GM18517 (cell line): ENCODE data around the gene PXDN.

Experiments
- ATAC-seq: cut with Tn5 transposase; IDR thresholded peaks from one replicate; pipeline ENCODE4 v1.9.1; 2021; ENCODE audit warnings: mild to moderate bottlenecking, moderate library complexity; ENCODE audit not compliant: unreplicated experiment

The PXDN gene

GRCh38 chr2:1756456-1756855, 12.1 kb upstream of the PXDN start:
- ATAC-seq: no peak

GRCh38 chr2:1755436-1756191, 11.3 kb upstream of the PXDN start:
- no peak for ATAC-seq

GRCh38 chr2:1754461-1755170, 10.3 kb upstream of the PXDN start:
- no peak for ATAC-seq

GRCh38 chr2:1754046-1754445, 9.7 kb upstream of the PXDN start:
- no peak for ATAC-seq

- no peak for ATAC-seq
Measured at GRCh38 chr2:1752751-1753150, 8.4 kb upstream of the PXDN start.

- no peak for ATAC-seq
Measured at GRCh38 chr2:1751767-1752725, 7.7 kb upstream of the PXDN start.

- no peak for ATAC-seq
Measured at GRCh38 chr2:1750933-1751766, 6.8 kb upstream of the PXDN start.

GRCh38 chr2:1750270-1750932, 6.1 kb upstream of the PXDN start:
- no peak for ATAC-seq

GRCh38 chr2:1749489-1750119, 5.3 kb upstream of the PXDN start:
- ATAC-seq: no peak

- no peak for ATAC-seq
Measured at GRCh38 chr2:1748741-1749488, 4.6 kb upstream of the PXDN start.

- ATAC-seq: no peak
Measured at GRCh38 chr2:1748176-1748740, 3.9 kb upstream of the PXDN start.

GRCh38 chr2:1747065-1747941, 3.0 kb upstream of the PXDN start:
- no peak for ATAC-seq

GRCh38 chr2:1746174-1747064, 2.1 kb upstream of the PXDN start:
- no peak for ATAC-seq

GRCh38 chr2:1745171-1746023, 1.1 kb upstream of the PXDN start:
- ATAC-seq: no peak

- no peak for ATAC-seq
Measured at GRCh38 chr2:1744151-1744445, 217 bp downstream of the PXDN start.
